ENCODE data around the gene APOL6.

DNA sequence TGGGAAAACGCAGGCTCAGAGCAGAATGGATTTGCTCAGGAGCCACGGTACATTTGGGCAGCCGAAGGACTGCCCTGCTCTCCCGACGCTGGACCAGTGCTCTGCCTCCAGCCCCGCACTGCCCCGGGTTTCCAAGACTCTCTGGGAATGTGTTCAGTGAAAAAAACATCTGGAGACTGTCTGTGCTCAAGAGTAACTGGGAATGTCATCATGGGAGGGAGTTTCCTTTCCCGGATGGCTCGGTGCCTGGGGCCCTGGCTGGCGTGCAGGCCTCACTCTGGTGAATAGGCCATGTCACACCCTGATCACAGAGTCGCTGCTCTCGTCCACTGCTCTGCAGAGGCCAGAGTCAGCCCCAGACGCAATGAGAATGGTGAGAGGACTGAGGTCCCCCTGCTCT, 9.8 kb upstream of the APOL6 start:
- TF ChIP-seq EZH2 (IDR thresholded peaks at IDR 0.05), result no peak
- no peak for TF ChIP-seq CTCF (IDR thresholded peaks at IDR 0.05)
- TF ChIP-seq EZH2phosphoT487 (IDR thresholded peaks at IDR 0.05), result no peak
